GM12878 (cell line): ENCODE results near the gene RGS6. TPM values are rescaled to one million over a fixed set of nuclear protein-coding genes. Genes with fewer than 3 reads are reported as not detected.

Experiments
- ATAC-seq: fragments of 200-7000 bp; cut with Tn5 transposase; 3 replicates; pipeline ENCODE4 v1.9.1; 2020; ENCODE audit warnings: mild to moderate bottlenecking, moderate library complexity
- BruUV-seq: library from RNA; stranded (reverse); fragments of 400-500 nt; replicated peaks from 2 replicates; lab custom pipeline; 2021; lab: Mats Ljungman, UMichigan
- CTCF ChIA-PET: fragments of 300-600 bp; sonication (Branson Sonifier 250); formaldehyde crosslinking; extraction: SDS; loops from one replicate; lab custom pipeline; 2021; ENCODE audit warnings: inconsistent platforms; lab: Yijun Ruan, JAX
- POLR2A ChIA-PET: fragments of 350-600 bp; formaldehyde crosslinking; extraction: SDS; loops from one replicate; lab custom pipeline; 2021; ENCODE audit warnings: inconsistent platforms; lab: Charles Lee
- RAD21 ChIA-PET: fragments of 300-600 bp; sonication (Branson Sonifier 250); formaldehyde crosslinking; loops from one replicate; lab custom pipeline; 2023; ENCODE audit warnings: antibody characterized with exemption; ENCODE audit not compliant: unreplicated experiment; lab: Charles Lee
- SMC1A ChIA-PET: fragments of 300-600 bp; sonication (Branson Sonifier 250); formaldehyde crosslinking; loops from one replicate; lab custom pipeline; 2023; ENCODE audit not compliant: unreplicated experiment, uncharacterized antibody; lab: Charles Lee
- DNase-seq: peaks from one replicate; pipeline ENCODE4 v3.0.0-alpha.2; 2011; ENCODE audit warnings: low read depth, low spot score
- FAIRE-seq: peaks from 3 replicates; lab custom pipeline; 2011; peaks lifted over from hg19 to GRCh38; lab: Jason Lieb, UNC
- H2AFZ ChIP-seq: 2 replicates; pipeline ENCODE4 v1.6.0; 2011; ENCODE audit warnings: low read depth, low read length, control low read depth; ENCODE audit not compliant: control insufficient read depth
- H3K27ac ChIP-seq: 2 replicates; pipeline ENCODE4 v1.5.1; 2011; ENCODE audit warnings: control low read depth; ENCODE audit not compliant: control insufficient read depth, insufficient read depth
- H3K27me3 ChIP-seq, 2 experiments: replicated peaks in 1 of 2; 2 replicates each; pipeline versions ENCODE4 v1.6.0 to v1.6.1; 2011; ENCODE audit warnings: low read length in 1 of 2; ENCODE audit not compliant: control insufficient read depth in 2 of 2, insufficient read depth in 2 of 2
- H3K36me3 ChIP-seq, 2 experiments: 2 replicates each; pipeline ENCODE4 v1.5.1; 2011; ENCODE audit warnings: low read length in 1 of 2; ENCODE audit not compliant: control insufficient read depth in 2 of 2, insufficient read depth in 2 of 2
- H3K4me1 ChIP-seq: 2 replicates; pipeline ENCODE4 v1.6.1; 2011; ENCODE audit warnings: mild to moderate bottlenecking, low read length, moderate library complexity, mixed read lengths; ENCODE audit not compliant: control insufficient read depth, insufficient read depth
- H3K4me2 ChIP-seq: 2 replicates; pipeline ENCODE4 v1.6.0; 2011; ENCODE audit warnings: control low read depth; ENCODE audit not compliant: control insufficient read depth, insufficient read depth
- H3K4me3 ChIP-seq: fragments of 200-600 bp; sonication (generic); 2 replicates; pipeline ENCODE4 v1.5.1; 2016
- H3K79me2 ChIP-seq: 2 replicates; pipeline ENCODE4 v1.6.0; 2011; ENCODE audit warnings: low read length; ENCODE audit not compliant: control insufficient read depth, insufficient read depth
- H3K9ac ChIP-seq: 2 replicates; pipeline ENCODE4 v1.8.0; 2011; ENCODE audit warnings: low read length, control low read depth, mixed read lengths; ENCODE audit not compliant: control insufficient read depth, insufficient read depth
- H3K9me3 ChIP-seq: replicated peaks from 3 replicates; pipeline ENCODE4 v1.5.1; 2011; ENCODE audit warnings: mild to moderate bottlenecking, low read length; ENCODE audit not compliant: control insufficient read depth, insufficient read depth
- H4K20me1 ChIP-seq: 2 replicates; pipeline ENCODE4 v1.6.0; 2011; ENCODE audit not compliant: control insufficient read depth, insufficient read depth
- LARP7 ChIP-seq: fragments of 450-650 bp; IDR thresholded peaks from 2 replicates; pipeline ENCODE4 v1.6.1; 2017; ENCODE audit warnings: mild to moderate bottlenecking
- PML ChIP-seq: IDR thresholded peaks from 2 replicates; pipeline ENCODE4 v1.6.1; 2012; ENCODE audit warnings: low read length, inconsistent platforms
- SRF ChIP-seq, 2 experiments: IDR thresholded peaks; 2 replicates each; pipeline ENCODE4 v1.6.1; 2011; ENCODE audit warnings: low read depth in 2 of 2, low read length in 2 of 2, mild to moderate bottlenecking in 1 of 2, moderate library complexity in 1 of 2
- WGBS: methylation state at CpG from one replicate; pipeline ENCODE4 v1.1.6; 2016; ENCODE audit warnings: low lambda C conversion rate; ENCODE audit not compliant: insufficient replicate concordance, insufficient coverage; ENCODE audit errors: missing lambda C conversion rate; 5-methylcytosine and 5-hydroxymethylcytosine counted together
- in situ Hi-C: fragments of 300-500 bp; cut with MboI; formaldehyde crosslinking; loops from 9 replicates; pipeline ENCODE4 v1.14.3; 2018; ENCODE audit warnings: mixed read lengths
- intact Hi-C: fragments of 100-400 bp; cut with micrococcal nuclease; formaldehyde crosslinking; loops from one replicate; pipeline ENCODE4 v1.14.2; 2022; ENCODE audit not compliant: unreplicated experiment
- polyA plus RNA-seq, 11 experiments: library from polyadenylated mRNA; depleted of rRNA in 4 of 11; unstranded in 6 of 11; stranded (reverse) in 5 of 11; fragments of >200 nt; fragmentation: Nextera tagmentation in 4 of 11; fragmentation: Illumina TruSeq in 1 of 11; extraction: Ambion mirVana in 4 of 11; extraction: Trizol in 1 of 11; gene quantifications; 1 replicate in 1 of 11; 2 replicates in 10 of 11; pipeline versions ENCODE4 v1.2.1 to v1.2.3, GENCODE V29; 2011 to 2016; ENCODE audit warnings: inconsistent platforms in 2 of 11, missing spikeins in 2 of 11, low read depth in 1 of 11
- total RNA-seq, 4 experiments: library from RNA; depleted of rRNA in 3 of 4; stranded (reverse); fragments of >200 nt in 3 of 4; fragmentation: Illumina TruSeq in 1 of 4; extraction: Trizol in 1 of 4; gene quantifications; 2 replicates each; pipeline versions ENCODE4 v1.2.1 to v1.2.3, GENCODE V29; 2013 to 2021
- TF ChIP-seq, protein P1 (sequence below): fragments of 450-650 bp; IDR thresholded peaks from 2 replicates; pipeline ENCODE4 v1.6.1; 2016; ENCODE audit warnings: mild to moderate bottlenecking

RGS6 gene
- total and polyA plus RNA-seq, 10 of the 15 experiments (the other 5 are each of a cell fraction or from before 2014, with no cell fraction given): 3.9 to 18.1 (median 12.4) TPM

DNA sequence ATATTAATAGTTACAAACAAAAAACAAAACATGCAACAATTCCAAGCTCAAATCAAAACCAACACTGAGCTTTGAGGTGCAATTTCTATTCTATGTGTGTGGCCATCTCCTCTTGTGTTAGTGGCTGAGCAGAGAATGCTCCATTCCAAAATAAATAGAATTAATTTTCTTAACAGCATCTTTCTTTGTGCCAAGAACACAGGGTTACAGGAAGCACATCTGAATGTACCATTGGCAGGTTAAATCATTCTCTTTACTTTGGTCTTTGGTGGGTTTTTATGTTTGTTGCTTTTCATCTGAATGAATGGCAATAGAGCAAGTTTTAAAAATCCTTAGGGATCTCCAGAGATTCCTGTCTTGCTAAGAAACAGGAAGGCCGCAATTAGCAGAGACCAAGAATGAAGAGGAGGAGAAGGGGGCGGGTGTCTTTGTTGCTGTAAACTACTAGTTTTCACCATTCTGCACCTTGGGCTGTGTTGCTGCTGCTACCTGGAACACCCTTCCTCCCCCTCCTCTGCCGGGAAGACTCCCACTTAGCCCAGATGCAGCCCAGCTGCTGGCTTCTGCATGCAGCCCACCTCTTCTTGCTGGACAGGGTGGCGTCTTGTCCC, 165.0 kb downstream of the RGS6 start (continued):
- no peak for TF ChIP-seq PML
- TF ChIP-seq SRF (IDR thresholded peaks at IDR 0.05; ENCODE audit: low read depth in 2 of 2, low read length in 2 of 2): no peak
- TF ChIP-seq LARP7: no peak

DNA sequence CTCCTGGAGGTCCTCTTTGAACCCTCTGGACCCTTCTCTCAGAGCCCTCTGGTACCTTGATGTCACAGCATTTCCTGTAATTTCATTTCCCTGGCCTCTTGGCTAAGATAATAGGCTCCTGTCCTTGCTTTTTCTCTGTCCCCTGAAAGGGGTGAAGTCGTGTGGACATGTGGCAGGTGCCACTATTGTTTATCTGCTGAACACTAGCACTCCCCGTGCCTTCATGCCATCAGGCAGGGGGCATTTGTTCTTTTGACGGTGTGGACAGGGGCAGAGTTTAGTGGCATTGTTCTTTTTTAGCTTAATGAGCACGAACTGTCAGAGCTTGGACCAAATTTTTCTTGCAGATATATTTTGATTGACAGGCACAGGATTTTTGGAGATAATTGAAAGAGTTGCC, 166.0 kb downstream of the RGS6 start:
- 23% methylated on average over 4 of the region's 4 CpGs for WGBS
- no peak overlapping the region for H3K9ac ChIP-seq
- H3K36me3 ChIP-seq: no peaks in the 10 kb centered on the region
- TF ChIP-seq, protein P1, sequence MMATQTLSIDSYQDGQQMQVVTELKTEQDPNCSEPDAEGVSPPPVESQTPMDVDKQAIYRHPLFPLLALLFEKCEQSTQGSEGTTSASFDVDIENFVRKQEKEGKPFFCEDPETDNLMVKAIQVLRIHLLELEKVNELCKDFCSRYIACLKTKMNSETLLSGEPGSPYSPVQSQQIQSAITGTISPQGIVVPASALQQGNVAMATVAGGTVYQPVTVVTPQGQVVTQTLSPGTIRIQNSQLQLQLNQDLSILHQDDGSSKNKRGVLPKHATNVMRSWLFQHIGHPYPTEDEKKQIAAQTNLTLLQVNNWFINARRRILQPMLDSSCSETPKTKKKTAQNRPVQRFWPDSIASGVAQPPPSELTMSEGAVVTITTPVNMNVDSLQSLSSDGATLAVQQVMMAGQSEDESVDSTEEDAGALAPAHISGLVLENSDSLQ: peak; percentile 58; the same call in 1 of the 2 replicates
- no peak for TF ChIP-seq PML
- ATAC-seq (no peak), FAIRE-seq (no peak), DNase-seq (no peak)
- H2AFZ ChIP-seq: no peak overlapping the region
- H3K79me2 ChIP-seq: no peaks in the 10 kb centered on the region
- ChIA-PET SMC1A (interaction anchor here (0.9 to 4.2 kb wide), 6 partner anchors 14 to 74 kb away, joined by 3 to 16 read pairs (median 3); no protein-coding TSS in a partner anchor), RAD21 (interaction anchor here (1.4 to 1.7 kb wide), 3 partner anchors 26 to 200 kb away, joined by 3 to 6 read pairs (median 5); partner anchors contain the start of gene RGS6), POLR2A (no interaction called here), CTCF (interaction anchor here (1.1 to 2.8 kb wide), 3 partner anchors 9 to 74 kb away, joined by 3 to 7 read pairs (median 5); no protein-coding TSS in a partner anchor)
- no peaks in the 10 kb centered on the region for H3K4me1 ChIP-seq
- no peak overlapping the region for H3K4me2 ChIP-seq
- no peak overlapping the region for H3K27ac ChIP-seq
- H3K4me3 ChIP-seq: no peak overlapping the region
- no peaks in the 10 kb centered on the region for H3K27me3 ChIP-seq
- intact Hi-C loops: loop anchor here (5.0 kb wide), 1 partner anchor 71 kb away; no protein-coding TSS in a partner anchor
- H4K20me1 ChIP-seq: no peaks in the 10 kb centered on the region
- in situ Hi-C loops: no loop called here
- no peaks in the 10 kb centered on the region; the same call in 2 of the 3 replicates for H3K9me3 ChIP-seq
- no TSS peak for BruUV-seq
